Heart left ventricle (tissue), 13 donors: ENCODE measurements around the gene MRPL12.

Source experiments
- CTCF ChIP-seq, 12 donors: fragments of 200-600 bp; sonication (generic) in 4 of 12; IDR thresholded peaks; one replicate each; pipeline versions ENCODE4 v1.5.0 to v1.8.0; 2018 to 2022; ENCODE audit warnings: antibody characterized with exemption in 12 of 12, mild to moderate bottlenecking in 5 of 12
- POLR2A ChIP-seq, 2 donors: fragments of 450-650 bp; IDR thresholded peaks; one replicate each; pipeline ENCODE4 v1.6.1; 2017; ENCODE audit warnings: antibody characterized with exemption in 2 of 2, mild to moderate bottlenecking in 2 of 2, moderate library complexity in 2 of 2
- donor health status: ischemic (EF 13 %, LVEDD 7.1; RV severe dilation, severe dysfunction).
- donor health status: DM: no; HTN: yes; CAD: no.
- donor health status: DM: no; HTN: no; CAD: no.
- donor health status: ischemic (EF 25% LVEDD 6.9; RV normal size, moderate dysfunction).
- donor health status: ischemic (EF 25% LVEDD 5.7; RV mildly dilated, moderate dysfunction).
- donor health status: ischemic (EF 35%, LVEDD 5.7; RV mildly dilated, moderate dysfunction).
- donor health status: nonischemic (EF 11% LVEDD 7.7; RV severe dilation, severe dysfunction).
- donor health status: DM: yes; HTN: yes; CAD: no.
- donor health status: PGD.
- donor health status: ischemic (EF 29% LVEDD 5.4; RV normal size, mild dysfunction).
- donor health status: nonischemic (EF 23%, LVEDD 6.1; RV moderate dilation, normal function).

- TF ChIP-seq CTCF (IDR thresholded peaks at IDR 0.05) = peak in 9 of 12 donors; percentile 13 to 49 (median 32)
- peak in 1 of 2 donors; percentile 89 for TF ChIP-seq POLR2A (IDR thresholded peaks at IDR 0.05)
Observed at GRCh38 chr17:81702934-81703746, at the start of gene MRPL12.
